ENCODE data around the gene CNFN.

CNFN gene

DNA sequence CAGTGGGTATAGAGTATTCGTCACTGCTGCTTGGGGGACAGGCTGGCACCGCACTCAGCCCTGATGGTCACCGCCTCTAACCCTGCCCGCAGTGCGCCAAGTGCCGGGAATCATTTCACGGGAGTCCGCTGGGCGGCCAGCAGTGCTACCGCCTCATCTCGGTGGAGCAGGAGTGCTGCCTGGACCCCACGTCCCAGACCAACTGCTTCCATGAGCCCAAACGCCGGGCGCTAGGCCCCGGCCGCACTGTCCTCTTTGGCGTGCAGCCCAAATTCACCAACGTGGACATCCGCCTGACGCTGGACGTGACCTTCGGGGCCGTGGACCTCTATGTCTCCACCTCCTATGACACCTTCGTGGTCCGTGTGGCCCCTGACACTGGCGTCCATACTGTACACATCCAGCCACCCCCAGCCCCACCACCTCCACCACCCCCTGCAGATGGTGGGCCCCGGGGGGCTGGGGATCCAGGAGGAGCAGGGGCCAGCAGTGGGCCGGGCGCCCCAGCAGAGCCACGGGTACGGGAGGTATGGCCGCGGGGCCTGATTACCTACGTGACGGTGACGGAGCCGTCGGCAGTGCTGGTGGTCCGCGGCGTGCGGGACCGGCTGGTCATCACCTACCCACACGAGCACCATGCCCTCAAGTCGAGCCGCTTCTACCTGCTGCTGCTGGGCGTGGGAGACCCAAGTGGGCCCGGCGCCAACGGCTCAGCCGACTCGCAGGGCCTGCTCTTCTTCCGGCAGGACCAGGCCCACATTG is 14.5 kb downstream of the CNFN start:
- no peak for DNase-seq (ENCODE audit: low read depth)

DNA sequence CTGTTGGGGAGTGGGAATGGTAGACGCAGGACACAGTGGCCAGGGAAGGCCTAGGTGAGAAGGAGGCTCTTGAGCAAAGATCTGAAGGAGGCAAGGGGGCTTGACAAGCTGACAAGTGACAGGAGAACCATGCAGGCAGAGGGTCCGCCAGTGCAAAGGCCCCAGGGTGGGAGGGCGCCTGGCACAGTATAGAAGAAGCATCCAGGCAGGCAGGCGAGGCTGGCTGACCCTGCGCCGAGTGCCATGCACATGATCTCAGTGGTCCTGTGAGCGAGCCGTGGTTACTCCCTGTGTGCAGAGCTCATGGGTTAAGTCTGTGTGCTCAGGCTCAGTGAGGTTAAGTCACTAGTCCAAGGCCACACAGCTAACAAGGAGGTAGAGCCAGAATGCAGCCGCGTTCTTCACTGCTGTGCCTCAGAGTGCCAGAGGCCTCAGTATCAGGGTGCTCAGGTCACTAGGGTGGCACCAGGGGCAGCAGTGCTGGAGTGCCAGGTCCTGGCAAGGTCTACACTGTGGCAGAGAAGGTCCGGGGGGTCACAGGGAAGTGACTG is 15.2 kb downstream of the CNFN start:
- DNase-seq (ENCODE audit: low read depth): no peak

DNA sequence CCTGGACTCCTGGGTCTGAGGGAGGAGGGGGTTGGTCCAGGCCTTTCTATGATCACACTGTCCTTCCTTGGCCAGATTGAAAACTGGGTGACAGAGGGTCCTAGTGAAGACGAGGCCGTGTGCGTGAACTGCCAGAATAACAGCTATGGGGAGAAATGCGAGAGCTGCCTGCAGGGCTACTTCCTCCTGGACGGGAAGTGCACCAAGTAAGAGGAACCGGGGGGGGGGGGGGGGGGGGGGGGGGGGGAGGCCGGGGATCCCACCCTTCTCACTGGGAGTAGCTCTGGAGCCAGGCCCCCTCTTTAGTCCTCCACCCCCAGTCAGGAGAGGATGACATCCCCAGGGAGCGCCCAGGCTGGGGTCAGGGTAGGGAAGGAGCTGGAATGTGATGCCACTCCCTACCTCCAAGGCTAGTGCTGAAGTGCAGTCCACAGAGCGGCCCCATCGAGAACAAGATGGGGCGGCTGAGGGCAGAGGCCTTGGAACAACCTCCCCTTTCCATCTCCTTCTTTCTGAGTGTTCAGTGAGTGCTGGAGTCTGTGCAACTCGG is 19.4 kb downstream of the CNFN start:
- DNase-seq (ENCODE audit: low read depth): no peak

DNA sequence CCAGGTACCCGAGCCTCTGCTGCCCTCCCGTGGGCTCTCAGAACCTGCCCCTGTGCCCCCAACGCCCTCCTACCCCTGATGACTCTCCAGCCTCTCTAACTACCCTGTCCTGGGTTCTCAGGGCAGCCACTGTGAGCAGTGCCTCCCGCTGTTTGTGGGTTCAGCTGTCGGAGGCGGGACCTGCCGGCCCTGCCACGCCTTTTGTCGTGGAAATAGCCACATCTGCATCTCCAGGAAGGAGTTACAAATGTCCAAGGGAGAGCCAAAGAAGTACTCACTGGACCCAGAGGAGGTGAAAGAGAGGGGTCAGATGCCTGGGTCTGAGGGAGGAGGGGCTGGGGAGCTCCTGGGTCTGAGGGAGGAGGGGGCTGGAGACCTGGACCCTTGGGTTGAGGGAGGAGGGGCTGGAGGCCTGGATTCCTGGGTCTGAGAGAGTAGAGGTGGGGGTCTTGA is 20.0 kb downstream of the CNFN start:
- no peak for DNase-seq (ENCODE audit: low read depth)

DNA sequence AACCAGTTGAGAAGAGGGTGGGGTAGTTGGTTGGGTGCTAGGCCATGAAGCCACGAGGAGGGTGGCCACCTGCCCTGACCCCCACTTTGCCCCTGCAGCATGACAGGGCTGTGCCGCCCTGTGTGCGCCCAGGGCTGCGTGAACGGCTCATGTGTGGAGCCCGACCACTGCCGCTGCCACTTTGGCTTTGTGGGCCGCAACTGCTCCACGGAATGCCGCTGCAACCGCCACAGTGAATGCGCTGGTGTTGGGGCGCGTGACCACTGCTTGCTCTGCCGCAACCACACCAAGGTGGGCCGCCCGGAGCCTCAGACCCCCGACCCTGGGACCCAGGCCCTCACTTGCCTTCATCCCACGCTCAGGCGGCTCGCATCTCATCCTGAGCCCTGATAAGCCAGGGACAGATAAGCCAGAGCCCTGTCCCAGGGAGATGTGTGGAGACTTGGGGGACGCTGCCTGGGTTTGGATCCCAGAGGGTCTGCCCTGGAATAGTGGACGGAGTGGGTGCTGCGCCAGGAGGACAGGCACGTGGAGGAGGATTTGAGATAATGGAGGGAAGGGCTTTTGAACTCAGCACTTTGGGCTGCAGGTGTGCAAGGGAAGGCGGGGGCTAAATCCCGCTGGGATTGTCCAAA is 20.5 kb downstream of the CNFN start:
- no peak for DNase-seq (ENCODE audit: low read depth)

DNA sequence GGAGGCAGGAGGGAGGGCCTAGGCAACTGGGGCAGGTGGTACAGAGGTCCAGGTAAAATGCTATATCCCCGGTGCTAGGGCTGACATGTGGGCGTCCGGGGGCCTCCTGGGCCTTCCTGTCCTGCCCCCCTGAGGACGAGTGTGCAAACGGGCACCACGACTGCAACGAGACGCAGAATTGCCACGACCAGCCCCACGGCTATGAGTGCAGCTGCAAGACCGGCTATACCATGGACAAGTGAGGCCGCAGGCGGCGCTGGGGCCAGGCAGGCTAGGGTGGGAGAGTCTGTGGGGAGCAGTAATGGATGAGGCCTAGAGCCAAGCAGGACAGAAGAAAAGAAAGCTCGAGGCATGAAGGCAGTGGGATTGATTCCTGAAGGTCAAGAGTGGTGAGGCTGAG is 21.3 kb downstream of the CNFN start:
- no peak for DNase-seq (ENCODE audit: low read depth)

DNA sequence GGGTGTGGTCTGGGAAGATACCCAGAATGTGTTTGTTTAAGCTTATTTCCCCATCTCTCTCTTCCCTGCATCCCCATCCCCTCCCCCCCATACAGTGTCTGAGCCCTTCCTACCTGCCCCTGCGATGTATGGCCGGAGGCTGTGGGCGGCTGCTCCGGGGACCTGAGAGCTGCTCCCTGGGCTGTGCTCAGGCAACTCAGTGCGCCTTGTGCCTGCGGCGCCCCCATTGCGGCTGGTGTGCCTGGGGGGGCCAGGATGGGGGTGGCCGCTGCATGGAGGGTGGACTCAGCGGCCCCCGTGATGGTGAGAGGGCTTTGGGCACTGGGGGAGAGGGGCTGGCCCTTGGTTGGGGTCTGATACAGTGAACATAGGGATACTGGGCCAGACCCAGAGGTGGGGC is 21.7 kb downstream of the CNFN start:
- no peak for DNase-seq (ENCODE audit: low read depth)

DNA sequence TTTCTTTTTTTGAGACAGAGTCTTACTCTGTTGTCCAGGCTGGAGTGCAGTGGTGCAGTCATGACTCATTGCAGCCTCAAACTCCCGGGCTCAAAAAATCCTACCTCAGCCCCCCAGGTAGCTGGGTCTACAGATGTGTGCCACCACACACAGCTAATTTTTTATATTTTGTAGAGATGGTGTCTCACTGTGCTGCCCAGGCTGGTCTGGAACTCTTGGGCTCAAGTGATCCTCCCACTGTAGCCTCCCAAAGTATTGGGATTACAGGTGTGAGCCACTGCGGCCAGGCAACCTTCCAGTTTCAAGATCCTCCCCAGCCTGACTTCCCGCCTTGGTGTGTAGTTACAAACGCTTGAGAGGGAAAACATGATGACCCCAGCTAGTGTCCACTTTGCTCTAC is 22.2 kb downstream of the CNFN start:
- no peak for DNase-seq (ENCODE audit: low read depth)

DNA sequence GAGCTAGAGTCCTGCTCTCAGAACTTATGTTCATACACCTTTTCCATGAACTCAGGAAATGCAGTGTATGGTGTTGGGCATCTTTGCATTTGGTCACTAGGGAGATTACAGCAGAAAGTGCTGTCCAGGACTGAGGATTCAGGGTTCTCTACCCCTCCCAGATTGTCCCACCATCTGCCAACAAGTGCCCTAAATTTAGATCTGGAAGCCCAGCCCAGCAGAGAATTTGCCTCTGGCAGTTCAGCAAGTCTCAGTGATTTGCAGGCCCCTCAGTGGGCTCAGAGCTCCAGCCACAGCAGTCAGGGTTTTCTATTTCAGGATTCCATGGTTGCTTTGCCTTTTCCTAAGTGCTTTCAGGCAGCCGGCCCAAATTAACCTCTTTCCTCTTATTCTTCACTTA is 23.4 kb downstream of the CNFN start:
- DNase-seq (ENCODE audit: low read depth): no peak

DNA sequence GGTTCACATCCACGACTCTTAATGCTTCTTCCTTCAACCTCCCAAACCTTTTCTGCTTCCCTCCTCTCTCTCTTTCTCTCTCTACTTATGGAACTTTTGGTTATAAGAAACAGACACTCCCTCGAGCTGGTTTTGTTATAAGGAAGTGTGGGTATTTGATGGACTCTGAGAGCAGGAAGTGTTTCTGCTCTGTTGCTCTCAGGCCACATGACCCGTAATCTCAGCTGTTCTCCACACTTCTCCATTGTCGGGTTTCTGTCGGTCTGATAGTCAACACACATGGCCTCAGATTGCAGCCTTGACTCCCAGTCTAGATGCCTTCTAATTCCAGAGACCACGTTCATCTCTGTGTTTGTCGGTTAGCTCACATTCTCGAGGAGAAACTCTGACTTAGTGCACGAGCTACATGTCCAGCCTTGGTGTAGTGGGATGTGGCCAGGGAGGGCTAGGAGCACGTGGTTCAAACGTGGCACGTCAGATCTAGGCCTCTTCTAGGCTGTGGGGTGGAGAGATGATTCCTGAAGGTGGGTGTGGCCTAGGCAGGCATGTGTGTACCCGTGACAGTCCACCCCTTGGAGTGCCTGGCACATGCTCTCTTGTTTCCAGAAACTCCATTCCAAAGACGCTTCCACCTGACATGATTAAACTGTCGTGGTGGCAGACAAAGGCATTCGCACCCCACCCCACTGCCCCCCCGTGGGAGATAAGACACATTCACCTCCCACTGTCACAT is 26.3 kb downstream of the CNFN start:
- no peak for DNase-seq (ENCODE audit: low read depth)

DNA sequence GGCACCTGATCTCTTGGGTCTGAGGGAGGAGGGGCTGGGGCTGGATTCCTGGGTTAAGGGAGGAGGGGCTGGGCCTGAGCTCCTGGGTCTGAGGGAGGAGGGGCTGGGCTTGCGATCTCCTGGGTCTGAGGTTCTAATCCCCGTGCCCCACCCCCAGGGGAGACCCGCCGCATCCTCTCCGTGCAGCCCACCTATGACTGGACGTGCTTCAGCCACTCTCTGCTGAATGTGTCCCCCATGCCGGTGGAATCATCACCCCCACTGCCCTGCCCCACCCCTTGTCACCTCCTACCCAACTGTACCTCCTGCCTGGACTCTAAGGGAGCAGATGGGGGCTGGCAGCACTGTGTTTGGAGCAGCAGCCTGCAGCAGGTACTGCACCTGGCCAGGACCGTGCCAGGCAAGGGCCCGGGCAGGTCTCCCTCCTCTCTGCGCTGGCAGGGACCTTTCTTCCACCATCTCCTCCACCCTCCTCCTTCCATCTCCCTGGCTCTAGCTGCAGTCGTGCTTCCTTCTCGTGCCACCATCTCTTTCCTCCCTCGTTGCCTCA is 27.1 kb downstream of the CNFN start:
- DNase-seq (ENCODE audit: low read depth): no peak

DNA sequence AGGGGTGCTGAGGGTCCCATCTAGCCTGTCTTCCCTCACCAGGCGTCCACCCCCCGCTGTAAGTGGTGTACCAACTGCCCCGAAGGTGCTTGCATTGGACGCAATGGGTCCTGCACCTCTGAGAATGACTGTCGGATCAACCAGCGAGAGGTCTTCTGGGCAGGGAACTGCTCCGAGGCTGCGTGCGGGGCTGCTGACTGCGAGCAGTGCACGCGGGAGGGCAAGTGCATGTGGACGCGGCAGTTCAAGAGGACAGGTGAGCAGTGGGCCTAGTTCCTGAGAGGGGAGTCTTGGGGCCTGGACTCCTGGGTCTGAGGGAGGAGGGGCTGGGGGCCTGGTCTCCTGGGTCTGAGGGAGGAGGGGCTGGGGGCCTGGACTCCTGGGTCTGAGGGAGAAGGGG is 27.8 kb downstream of the CNFN start:
- no peak for DNase-seq (ENCODE audit: low read depth)

DNA sequence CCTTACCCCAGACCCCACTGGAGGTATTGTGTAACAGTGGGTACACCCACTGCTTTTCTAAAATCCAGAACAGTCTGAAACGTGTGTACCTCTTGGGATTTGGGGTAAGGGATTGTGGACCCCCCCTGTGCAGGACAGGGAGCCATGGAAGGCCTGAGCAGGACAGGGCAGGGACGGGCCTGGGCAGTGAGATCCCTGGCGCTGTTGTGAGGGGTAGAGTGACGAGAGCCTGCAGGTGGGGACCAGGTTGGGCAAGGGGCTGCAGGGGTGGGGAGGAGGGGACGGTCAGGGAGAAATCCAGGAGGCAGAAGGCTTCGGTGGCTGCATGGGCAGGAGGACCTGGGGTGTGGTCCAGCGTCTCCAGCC is 28.6 kb downstream of the CNFN start:
- DNase-seq (ENCODE audit: low read depth): no peak

DNA sequence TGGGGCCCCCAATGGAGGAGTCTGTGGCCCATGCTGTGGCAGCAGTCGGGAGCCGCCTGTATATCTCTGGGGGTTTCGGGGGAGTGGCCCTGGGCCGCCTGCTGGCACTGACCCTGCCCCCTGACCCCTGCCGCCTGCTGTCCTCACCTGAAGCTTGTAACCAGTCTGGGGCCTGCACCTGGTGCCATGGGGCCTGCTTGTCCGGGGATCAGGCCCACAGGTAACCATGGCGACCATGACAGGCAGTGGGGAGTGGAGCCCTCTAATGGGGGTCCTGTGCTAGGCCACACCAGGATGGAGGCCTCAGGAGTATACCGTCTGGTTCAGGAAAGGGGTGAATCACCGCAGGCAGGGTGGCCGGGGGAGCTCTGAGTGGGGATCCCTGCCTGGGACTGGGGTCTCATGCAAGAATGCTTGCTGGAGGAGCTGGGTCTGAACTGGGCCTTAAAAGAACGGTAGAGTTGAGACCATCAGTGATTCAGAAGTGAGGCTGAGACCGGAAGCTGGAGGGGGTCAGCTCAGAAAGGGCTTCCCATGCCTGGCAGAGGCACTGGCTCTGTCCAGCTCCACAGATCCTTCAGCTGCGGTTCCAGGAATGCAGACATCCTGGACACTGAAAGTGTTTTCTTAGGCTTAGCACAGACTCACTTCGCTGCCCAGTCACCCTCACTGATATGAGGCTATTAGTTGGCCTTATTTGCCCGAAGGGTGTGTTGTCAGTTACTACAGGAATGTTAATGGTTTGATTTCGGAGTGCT is 29.1 kb downstream of the CNFN start:
- DNase-seq (ENCODE audit: low read depth): no peak

DNA sequence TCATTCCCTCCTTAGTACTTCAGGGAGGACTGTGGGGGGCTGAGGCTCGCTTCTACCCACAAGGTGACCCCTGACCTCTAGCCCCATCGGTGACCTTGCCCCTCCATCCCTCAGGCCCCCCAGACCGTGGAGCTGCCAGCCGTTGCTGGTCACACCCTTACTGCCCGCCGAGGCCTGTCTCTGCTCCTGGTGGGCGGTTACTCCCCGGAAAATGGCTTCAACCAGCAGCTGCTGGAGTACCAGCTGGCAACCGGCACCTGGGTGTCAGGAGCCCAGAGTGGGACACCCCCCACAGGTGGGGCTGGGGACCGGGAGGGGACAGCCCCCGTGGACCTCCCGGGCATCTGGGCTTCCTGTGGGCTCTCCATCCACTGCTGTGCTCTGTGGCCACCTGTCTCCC is 32.8 kb downstream of the CNFN start:
- DNase-seq (ENCODE audit: low read depth): no peak

DNA sequence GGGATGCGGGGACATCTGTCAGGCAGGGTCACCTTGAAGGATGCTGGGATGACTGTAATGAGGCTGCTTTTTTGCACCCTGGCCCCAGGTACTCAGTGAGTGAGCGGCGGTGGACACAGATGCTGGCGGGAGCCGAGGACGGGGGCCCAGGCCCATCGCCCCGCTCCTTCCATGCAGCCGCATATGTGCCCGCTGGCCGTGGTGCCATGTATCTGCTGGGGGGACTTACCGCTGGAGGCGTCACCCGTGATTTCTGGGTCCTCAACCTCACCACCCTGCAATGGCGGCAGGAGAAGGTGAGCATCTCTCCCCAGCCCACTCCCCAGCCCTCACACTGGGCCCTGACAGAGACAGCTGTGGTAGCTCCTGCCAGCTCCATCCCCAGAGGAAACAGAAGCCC is 33.4 kb downstream of the CNFN start:
- no peak for DNase-seq (ENCODE audit: low read depth)

DNA sequence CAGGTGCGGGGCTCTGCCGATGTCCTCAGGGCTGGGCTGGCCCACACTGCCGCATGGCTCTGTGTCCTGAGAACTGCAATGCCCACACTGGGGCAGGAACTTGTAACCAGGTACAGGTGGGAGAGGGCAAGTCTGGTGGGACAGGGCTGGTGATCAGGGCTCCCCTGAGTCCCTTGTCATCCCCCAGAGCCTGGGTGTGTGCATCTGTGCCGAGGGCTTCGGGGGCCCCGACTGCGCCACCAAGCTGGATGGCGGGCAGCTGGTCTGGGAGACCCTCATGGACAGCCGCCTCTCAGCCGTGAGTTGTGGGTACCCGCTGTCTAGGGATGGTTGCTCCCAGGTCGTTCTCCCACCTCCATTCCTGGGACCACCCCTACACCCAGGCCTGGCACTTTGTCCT is 34.2 kb downstream of the CNFN start:
- DNase-seq (ENCODE audit: low read depth): no peak

DNA sequence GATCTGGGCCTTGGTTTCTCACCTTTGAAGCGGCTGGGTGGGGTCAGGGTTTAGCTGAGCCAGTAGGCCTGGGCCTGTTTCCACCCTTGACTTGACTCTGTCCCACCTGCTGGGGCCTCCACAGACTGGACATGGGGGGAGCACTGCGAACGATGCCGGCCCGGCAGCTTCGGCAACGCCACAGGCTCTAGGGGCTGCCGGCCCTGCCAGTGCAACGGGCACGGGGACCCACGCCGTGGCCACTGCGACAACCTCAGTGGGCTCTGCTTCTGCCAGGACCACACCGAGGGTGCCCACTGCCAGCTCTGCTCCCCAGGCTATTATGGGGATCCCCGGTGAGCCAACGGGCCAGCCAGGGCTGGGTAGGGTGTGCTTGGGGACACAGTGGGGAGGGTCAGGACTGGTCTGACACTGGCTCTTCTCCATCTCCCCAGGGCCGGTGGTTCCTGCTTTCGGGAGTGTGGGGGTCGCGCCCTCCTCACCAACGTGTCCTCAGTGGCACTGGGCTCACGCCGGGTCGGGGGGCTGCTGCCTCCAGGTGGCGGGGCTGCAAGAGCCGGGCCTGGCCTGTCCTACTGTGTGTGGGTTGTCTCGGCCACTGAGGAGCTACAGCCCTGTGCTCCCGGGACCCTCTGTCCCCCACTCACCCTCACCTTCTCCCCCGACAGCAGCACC is 36.6 kb downstream of the CNFN start:
- DNase-seq (ENCODE audit: low read depth): no peak

DNA sequence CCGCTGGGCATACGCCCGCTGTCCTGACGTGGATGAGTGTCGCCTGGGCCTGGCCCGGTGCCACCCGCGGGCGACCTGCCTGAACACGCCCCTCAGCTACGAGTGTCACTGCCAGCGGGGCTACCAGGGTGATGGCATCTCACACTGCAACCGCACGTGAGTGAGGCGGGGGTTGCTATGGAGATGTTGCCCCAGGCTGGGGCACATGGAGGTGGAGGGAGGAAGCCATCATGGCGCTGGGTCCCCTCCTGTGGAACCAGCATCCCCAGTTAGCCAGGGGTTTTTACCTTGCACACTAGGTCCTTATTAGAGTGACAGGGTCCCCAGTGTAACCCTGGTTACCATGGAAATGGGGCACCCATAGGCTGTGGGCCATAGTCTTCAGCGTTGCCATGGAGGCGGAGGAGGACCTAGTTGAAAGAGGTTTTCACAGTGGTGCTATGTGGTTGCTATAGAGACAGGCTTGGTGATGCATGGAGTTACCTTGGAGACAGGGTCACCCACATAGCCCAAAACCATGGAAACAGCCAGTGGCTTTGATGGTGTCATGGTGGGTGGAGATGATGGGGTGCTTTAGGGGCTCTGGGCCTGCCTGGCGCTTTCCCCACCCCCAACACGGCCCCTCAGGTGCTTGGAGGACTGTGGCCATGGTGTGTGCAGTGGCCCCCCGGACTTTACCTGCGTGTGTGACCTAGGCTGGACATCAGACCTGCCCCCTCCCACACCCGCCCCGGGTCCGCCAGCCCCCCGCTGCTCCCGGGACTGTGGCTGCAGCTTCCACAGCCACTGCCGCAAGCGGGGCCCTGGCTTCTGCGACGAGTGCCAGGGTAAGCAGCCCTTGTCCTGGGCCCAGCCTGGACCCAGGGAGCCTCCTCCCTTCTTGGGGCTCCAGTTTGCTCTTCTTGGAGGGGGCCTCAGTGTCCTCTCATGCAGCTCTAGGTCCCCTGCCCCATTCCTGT is 37.5 kb downstream of the CNFN start:
- no peak for DNase-seq (ENCODE audit: low read depth)

Data from stimulated activated CD8-positive, alpha-beta memory T cell treated with anti-CD3 and anti-CD28 coated beads, Interleukin-4, amount 100 ng/mL, for 24 hours (primary cell).